GM12878 (cell line): ENCODE data around the gene ASTL. TPM values are rescaled to one million over a fixed set of nuclear protein-coding genes. Genes with fewer than 3 reads are reported as not detected.

Experiments
- BRCA1 ChIP-seq: IDR thresholded peaks from 2 replicates; pipeline ENCODE4 v1.6.1; 2011; ENCODE audit warnings: low read depth, low read length, improper control_type of control experiment
- FOXK2 ChIP-seq: fragments of 450-650 bp; IDR thresholded peaks from 2 replicates; pipeline ENCODE4 v1.6.1; 2017; ENCODE audit warnings: mild to moderate bottlenecking, moderate library complexity
- HCFC1 ChIP-seq: fragments of 150-350 bp; IDR thresholded peaks from 2 replicates; pipeline ENCODE4 v1.6.1; 2014; ENCODE audit warnings: low read length
- HDGF ChIP-seq: fragments of 450-650 bp; IDR thresholded peaks from 2 replicates; pipeline ENCODE4 v1.6.1; 2016; ENCODE audit warnings: antibody characterized with exemption
- POLR2AphosphoS2 ChIP-seq: IDR thresholded peaks from 2 replicates; pipeline ENCODE4 v1.6.1; 2011; ENCODE audit warnings: low read depth, mild to moderate bottlenecking, low read length, improper control_type of control experiment, moderate library complexity
- POU2F2 ChIP-seq: IDR thresholded peaks from 3 replicates; pipeline ENCODE4 v1.6.1; 2011; ENCODE audit warnings: low read depth, mild to moderate bottlenecking, low read length, borderline replicate concordance
- RELB ChIP-seq: fragments of 450-650 bp; IDR thresholded peaks from 2 replicates; pipeline ENCODE4 v1.6.1; 2017; ENCODE audit warnings: low read depth, mild to moderate bottlenecking, moderate library complexity
- ZSCAN29 ChIP-seq: fragments of 450-650 bp; IDR thresholded peaks from 2 replicates; pipeline ENCODE4 v1.6.1; 2017; ENCODE audit warnings: mild to moderate bottlenecking, moderate library complexity
- polyA plus RNA-seq, 11 experiments: library from polyadenylated mRNA; depleted of rRNA in 4 of 11; unstranded in 6 of 11; stranded (reverse) in 5 of 11; fragments of >200 nt; fragmentation: Nextera tagmentation in 4 of 11; fragmentation: Illumina TruSeq in 1 of 11; extraction: Ambion mirVana in 4 of 11; extraction: Trizol in 1 of 11; gene quantifications; 1 replicate in 1 of 11; 2 replicates in 10 of 11; pipeline versions ENCODE4 v1.2.1 to v1.2.3, GENCODE V29; 2011 to 2016; ENCODE audit warnings: inconsistent platforms in 2 of 11, missing spikeins in 2 of 11, low read depth in 1 of 11
- total RNA-seq, 4 experiments: library from RNA; depleted of rRNA in 3 of 4; stranded (reverse); fragments of >200 nt in 3 of 4; fragmentation: Illumina TruSeq in 1 of 4; extraction: Trizol in 1 of 4; gene quantifications; 2 replicates each; pipeline versions ENCODE4 v1.2.1 to v1.2.3, GENCODE V29; 2013 to 2021
- TF ChIP-seq, protein P1 (sequence below): IDR thresholded peaks from 2 replicates; pipeline ENCODE4 v1.6.1; 2012; ENCODE audit warnings: low read length, inconsistent platforms
- TF ChIP-seq, protein P2 (sequence below): fragments of 450-650 bp; IDR thresholded peaks from 2 replicates; pipeline ENCODE4 v1.6.1; 2017; ENCODE audit warnings: mild to moderate bottlenecking, low read depth, inconsistent platforms; ENCODE audit not compliant: poor library complexity, severe bottlenecking

The ASTL gene
- total and polyA plus RNA-seq, 10 of the 15 experiments (the other 5 are each of a cell fraction or from before 2014, with no cell fraction given): 0.18 to 1.0 (median 0.38) TPM; not detected in 4

DNA sequence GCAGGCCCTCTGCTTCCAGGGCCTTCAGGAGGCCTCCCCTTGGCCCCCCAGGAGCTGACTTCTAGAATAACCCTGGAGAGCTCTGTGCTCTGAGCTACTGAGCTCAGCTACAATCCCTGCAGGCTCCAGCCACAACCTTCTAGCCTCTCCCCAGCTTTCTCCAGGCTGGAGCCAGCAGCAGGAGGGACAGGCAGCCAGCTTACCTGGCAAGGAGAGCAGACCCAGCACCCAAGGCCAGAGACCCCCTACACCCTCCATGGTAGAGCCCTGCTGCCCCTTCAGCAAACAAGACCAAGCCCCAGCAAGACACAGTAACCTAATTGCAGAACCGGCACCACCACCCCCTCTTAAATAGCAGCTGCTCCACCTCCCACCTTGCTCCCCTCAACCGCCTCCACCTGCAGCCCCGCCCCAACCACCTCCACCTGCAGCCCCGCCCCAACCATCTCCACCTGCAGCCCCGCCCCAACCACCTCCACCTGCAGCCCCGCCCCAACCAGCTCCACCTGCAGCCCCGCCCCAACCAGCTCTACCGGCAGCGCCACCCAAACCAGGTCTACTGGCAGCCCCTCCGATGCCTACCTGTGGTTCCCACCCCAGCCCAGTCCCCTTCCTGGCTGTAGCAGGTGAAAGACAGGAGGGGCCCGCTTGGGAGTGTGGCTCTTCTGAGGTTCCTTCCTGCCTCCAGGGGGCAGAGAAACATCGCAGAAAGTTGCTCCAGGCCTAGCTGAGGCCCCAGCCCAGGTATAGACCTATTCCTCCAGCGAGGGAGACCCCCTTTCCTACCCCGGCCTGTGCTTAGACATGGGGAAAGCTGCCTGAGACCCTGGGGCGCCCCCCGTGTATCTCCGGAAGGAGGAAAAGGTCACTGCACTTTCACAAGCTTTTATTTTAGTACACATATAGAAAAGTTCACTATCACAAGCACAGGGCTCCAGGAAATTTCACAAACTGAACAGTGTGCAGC is at the start of gene ASTL (continued):
- TF ChIP-seq, protein P1, sequence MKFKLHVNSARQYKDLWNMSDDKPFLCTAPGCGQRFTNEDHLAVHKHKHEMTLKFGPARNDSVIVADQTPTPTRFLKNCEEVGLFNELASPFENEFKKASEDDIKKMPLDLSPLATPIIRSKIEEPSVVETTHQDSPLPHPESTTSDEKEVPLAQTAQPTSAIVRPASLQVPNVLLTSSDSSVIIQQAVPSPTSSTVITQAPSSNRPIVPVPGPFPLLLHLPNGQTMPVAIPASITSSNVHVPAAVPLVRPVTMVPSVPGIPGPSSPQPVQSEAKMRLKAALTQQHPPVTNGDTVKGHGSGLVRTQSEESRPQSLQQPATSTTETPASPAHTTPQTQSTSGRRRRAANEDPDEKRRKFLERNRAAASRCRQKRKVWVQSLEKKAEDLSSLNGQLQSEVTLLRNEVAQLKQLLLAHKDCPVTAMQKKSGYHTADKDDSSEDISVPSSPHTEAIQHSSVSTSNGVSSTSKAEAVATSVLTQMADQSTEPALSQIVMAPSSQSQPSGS: no peak
- TF ChIP-seq POU2F2: peak; percentile 83; the same call in 2 of the 3 replicates
- TF ChIP-seq, protein P2, sequence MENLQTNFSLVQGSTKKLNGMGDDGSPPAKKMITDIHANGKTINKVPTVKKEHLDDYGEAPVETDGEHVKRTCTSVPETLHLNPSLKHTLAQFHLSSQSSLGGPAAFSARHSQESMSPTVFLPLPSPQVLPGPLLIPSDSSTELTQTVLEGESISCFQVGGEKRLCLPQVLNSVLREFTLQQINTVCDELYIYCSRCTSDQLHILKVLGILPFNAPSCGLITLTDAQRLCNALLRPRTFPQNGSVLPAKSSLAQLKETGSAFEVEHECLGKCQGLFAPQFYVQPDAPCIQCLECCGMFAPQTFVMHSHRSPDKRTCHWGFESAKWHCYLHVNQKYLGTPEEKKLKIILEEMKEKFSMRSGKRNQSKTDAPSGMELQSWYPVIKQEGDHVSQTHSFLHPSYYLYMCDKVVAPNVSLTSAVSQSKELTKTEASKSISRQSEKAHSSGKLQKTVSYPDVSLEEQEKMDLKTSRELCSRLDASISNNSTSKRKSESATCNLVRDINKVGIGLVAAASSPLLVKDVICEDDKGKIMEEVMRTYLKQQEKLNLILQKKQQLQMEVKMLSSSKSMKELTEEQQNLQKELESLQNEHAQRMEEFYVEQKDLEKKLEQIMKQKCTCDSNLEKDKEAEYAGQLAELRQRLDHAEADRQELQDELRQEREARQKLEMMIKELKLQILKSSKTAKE: no peak
- no peak for TF ChIP-seq HCFC1
- no peak; the same call in 1 of the 2 replicates for TF ChIP-seq POLR2AphosphoS2
- TF ChIP-seq ZSCAN29: no peak
- TF ChIP-seq RELB: 0 out of 2 replicates have a peak, but pooled peaks have one; percentile 24
- TF ChIP-seq HDGF: no peak
- TF ChIP-seq BRCA1: no peak
- no peak for TF ChIP-seq FOXK2
